HL-60/S4 treated with phorbol 12-myristate 13-acetate at 8.2 ng/mL for 4 days and 3 days (cell line): ENCODE measurements around the gene CHMP1A.

Experiments
- in situ Hi-C: fragments of 300-500 bp; cut with MboI; formaldehyde crosslinking; loops from 2 replicates; pipeline ENCODE4 v1.15.0; 2022; ENCODE audit warnings: low sequenced_read_pairs

The CHMP1A gene

GRCh38 chr16:89629827-89630610 is 27.5 kb downstream of the CHMP1A start:
- in situ Hi-C loops, result no loop called here

GRCh38 chr16:89624777-89625761 is 32.4 kb downstream of the CHMP1A start:
- in situ Hi-C loops, result no loop called here

GRCh38 chr16:89623511-89624261 is 33.8 kb downstream of the CHMP1A start:
- in situ Hi-C loops, result no loop called here

DNA sequence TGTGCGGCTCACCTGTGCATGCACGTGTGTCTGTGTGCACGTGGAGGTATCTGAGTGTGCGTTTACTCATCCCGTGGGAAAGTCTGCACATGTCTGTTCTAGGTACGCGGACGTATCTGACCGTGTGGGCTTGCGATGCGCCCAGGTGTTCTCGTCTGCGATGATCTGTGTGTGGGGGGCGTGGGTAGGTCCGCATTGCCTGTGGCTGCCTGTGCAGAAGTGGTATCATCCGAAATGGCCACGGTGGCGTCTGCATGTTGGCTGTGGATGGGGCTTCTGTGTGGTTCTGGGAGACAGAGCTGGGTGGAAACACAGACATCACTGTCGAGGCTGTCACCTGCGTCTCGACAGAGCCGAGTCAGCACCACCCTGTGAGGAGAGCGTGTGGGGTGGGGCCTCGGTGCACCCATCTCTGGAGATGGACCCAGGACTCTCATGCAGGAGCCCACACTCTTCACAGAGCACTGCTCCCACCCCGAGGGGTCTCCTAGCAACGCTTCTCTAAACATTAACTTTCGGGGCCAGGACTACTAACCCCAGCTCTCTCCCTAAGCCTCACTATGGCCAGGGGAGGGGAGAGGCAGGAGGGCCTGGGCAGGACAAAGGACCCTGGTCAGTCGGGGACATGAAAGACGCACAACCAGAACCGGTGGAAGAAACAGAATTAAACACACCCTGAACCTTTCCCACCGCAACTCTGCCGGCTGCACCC is 35.7 kb downstream of the CHMP1A start:
- in situ Hi-C loops, result no loop called here

GRCh38 chr16:89621136-89621697 is 36.3 kb downstream of the CHMP1A start:
- in situ Hi-C loops, result no loop called here

DNA sequence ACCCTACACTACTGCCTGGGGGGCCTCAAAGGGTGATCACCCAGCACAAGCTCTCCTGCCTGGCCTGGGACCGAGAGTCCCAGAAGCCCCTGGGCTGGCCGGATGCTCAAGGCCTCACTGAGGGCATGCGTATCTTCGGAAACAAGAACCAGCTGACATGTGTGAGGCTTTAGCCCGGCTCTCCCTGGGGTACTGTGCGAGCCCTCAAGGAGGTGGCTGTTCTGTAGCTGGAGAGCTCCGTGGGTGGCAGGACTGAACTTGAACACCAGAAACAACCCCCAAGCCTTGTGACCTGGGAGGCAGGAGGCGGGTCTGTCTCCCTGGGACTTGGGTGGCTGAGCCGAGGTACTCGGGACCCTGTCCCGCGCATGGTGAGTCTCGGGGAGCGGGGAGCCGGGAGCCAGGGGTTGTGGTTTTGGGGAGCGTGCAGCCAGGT is 37.1 kb downstream of the CHMP1A start:
- in situ Hi-C loops, result no loop called here

- in situ Hi-C loops, result no loop called here
Measured at GRCh38 chr16:89619840-89620239, 37.7 kb downstream of the CHMP1A start.

DNA sequence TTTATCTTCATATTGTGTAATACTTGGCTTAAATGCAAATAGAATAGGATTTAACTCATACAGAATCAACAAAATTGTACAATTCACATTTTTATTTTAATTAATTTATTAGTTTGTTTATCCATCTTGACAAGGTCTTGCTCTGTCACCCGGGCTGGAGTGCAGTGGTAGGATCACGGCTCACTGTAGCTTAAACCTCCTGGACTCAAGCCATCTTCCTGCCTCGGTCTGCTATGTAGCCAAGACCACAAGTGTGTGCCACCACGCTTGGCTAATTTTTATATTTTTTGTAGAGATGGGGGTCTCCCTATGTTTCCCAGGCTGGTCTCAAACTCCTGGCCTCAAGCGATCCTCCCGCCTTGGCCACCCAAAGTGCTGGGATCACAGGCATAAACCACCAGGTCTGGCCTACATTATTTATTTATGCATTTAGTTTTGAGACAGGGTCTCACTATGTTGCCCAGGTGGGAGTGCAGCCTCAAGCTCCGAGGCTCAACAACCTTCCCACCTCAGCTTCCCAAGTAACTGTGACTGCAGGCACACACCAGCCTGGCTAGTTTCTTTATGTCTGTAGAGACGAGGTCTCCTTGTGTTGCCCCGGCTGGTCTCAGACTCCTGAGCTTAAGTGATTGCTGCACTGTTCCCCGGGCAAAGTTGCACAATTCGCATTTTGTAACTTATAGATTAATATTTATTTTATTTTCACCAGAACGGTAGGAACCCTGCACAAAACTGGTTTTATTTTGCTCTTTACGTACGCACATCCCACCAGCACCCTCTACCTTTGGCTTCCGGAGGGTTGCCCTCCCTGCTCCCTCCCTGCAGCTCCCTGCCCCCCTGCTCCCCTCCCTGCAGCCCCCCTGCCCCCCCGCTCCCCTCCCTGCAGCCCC is 39.2 kb downstream of the CHMP1A start:
- in situ Hi-C loops, result no loop called here

DNA sequence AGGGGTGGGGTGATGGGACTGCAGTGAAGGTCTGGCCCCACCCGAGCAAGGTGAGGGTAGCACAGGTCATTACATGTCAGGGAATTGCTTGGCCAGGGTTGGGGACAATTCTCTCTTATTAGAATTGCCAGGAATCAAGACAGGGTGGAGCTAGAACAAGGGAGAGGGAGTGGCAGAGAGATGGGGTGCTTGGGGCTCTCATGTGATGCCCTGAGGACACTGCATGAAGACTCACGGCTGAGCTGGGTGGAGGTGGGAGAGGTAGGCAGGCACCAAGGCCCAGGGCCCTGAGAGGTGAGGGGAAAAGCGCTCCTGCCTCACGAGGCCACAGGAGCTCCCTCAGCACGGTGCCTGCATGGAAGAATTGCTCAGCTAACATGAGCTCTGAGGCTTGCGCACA is 40.5 kb downstream of the CHMP1A start:
- in situ Hi-C loops, result no loop called here

DNA sequence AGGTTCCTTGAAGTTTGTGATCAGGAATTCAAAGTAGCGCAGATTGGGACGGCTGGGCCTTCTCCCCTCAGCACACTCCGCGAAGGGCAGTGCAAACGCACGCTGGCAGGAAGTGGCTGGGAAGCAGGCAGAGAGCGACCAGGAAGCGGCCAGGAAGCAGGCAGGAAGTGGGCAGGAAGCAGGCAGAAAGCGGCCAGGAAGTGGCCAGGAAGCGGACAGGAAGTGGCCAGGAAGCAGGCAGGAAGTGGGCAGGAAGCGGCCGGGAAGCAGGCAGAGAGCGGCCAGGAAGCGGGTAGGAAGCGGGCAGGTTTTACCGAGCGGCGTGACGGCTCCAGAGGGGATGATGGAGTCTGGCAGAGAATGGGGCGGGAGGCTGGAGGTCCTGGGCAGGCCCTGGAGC is 40.9 kb downstream of the CHMP1A start:
- in situ Hi-C loops, result no loop called here

DNA sequence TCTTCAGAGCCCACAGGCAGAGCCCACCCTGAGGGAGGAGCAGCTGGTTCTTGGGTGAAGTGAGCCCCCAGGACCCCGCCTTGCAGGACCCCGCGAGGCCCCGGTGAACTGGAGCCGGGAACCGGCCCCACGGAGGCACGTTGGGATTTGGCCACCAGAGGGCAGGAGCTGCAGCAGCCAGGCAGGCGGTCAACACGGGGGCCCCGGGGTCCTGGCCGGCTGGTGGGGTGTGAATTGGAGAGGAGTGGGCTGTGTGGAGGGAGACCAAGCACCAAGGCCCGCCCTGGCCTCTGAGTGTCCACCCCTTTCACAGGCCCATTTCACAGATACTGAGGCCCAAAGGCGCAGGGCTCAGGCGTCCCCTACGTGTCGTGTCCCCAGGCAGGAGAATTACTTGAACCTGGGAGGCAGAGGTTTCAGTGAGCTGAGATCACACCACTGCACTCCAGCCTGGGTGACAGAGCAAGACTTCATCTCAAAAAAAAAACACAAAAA is 41.9 kb downstream of the CHMP1A start:
- in situ Hi-C loops, result no loop called here

DNA sequence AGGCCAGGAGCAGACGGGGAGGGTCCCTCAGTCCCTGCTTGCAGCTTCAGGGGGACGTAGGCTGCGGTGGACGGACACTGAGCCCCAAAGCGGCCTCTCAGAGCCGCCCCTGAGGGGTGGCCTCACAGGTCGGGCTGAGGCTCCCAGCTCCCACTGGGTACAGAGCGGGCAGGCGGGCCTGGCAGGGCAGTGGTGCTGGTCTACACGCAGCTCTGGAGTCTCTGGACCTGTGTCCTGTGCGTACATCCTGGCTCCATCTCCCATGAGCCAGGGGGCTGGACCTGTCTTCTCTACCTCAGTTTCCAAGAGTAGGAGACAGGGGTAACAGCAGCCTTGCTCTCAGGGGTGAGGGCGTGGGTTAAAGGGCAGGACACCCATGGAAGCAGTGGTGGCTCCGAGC is 42.3 kb downstream of the CHMP1A start:
- in situ Hi-C loops, result no loop called here

- in situ Hi-C loops, result no loop called here
Measured at GRCh38 chr16:89613954-89614459, 43.5 kb downstream of the CHMP1A start.

DNA sequence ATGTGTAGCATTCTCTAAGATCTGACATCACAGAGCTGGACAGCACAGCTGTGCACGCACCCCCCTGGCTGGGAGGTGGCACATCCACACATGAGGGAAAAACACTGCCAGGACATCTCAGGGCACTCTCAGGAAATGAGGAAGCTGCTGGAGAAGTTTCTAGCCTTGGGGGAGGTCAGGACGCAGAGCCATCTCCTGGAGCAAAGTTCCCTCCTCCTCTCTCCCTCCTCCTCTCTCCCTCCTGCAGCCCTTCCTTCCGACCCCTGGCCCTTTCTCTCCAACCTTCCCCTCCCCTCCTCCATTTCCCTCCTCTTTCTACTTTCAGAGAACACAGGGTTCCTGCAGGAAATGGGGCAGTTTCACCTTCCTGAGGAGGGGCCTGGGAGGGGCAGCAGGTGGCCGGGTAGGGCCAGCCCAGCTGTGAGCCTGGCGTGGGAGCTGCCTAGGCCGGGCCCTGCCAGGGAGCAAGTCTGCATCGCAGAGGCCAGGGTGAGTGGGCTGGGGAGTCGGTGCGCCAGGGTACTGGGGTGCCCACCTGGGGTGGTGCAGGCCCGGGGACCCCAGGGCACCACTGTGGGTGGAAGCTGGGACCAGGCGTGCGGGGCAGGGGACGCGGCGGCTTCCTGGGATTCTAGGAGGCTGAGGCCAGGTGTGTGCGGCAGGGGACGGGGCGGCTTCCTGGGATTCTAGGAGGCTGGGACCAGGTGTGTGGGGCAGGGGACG is 44.1 kb downstream of the CHMP1A start, which contains the start of gene DPEP1:
Gene DPEP1 (plus strand): TSS at position 412 of the 723 bp plus-strand sequence. CDS start 16,769 bp downstream, outside the sequence.
- in situ Hi-C loops, result no loop called here

DNA sequence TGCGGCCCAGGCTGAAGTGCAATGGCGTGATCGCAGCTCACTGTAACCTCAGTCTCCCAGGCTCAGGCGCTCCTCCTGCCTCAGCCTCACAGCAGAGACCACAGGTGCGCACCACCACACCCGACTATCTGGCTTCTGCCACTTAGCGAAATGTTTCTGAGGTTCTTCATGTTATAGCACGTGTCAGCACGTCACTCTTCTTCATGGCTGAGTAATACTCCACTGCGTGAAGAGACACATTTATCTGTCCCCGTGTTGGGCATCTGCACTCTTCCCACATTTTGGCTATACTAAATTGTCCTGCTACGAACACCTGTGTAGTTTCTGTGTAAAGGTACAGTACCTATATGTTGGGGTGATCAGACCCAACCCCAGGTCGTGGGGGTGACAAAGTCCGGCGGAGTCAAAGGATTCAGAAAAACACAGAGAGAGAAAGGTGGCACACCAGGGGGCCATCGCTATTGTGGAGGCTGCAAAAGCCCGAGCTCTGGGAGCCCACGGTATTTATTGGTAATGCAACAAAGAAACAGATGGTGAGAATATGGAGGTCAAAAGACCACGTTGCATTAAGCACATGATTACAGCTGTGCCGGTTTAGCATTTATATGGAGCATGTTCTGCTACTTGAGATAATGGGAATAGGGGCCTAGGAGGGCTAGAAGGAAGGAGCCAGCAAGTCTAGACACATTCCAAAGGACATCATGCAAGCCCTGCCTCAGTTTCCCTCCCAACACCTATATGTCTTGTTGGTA is 44.9 kb downstream of the CHMP1A start:
- in situ Hi-C loops, result no loop called here

GRCh38 chr16:89610108-89610453 is 47.4 kb downstream of the CHMP1A start:
- in situ Hi-C loops, result no loop called here
